NCI-H1092 (cell line): ENCODE data around the gene SLC4A3.
A peak's percentile ranks its signal among the peaks of the same experiment; 100 is the strongest.

Experiments
- DNase-seq: peaks from one replicate; lab custom pipeline; 2025; lab: John Stamatoyannopoulos, UW

The SLC4A3 gene, protein sequence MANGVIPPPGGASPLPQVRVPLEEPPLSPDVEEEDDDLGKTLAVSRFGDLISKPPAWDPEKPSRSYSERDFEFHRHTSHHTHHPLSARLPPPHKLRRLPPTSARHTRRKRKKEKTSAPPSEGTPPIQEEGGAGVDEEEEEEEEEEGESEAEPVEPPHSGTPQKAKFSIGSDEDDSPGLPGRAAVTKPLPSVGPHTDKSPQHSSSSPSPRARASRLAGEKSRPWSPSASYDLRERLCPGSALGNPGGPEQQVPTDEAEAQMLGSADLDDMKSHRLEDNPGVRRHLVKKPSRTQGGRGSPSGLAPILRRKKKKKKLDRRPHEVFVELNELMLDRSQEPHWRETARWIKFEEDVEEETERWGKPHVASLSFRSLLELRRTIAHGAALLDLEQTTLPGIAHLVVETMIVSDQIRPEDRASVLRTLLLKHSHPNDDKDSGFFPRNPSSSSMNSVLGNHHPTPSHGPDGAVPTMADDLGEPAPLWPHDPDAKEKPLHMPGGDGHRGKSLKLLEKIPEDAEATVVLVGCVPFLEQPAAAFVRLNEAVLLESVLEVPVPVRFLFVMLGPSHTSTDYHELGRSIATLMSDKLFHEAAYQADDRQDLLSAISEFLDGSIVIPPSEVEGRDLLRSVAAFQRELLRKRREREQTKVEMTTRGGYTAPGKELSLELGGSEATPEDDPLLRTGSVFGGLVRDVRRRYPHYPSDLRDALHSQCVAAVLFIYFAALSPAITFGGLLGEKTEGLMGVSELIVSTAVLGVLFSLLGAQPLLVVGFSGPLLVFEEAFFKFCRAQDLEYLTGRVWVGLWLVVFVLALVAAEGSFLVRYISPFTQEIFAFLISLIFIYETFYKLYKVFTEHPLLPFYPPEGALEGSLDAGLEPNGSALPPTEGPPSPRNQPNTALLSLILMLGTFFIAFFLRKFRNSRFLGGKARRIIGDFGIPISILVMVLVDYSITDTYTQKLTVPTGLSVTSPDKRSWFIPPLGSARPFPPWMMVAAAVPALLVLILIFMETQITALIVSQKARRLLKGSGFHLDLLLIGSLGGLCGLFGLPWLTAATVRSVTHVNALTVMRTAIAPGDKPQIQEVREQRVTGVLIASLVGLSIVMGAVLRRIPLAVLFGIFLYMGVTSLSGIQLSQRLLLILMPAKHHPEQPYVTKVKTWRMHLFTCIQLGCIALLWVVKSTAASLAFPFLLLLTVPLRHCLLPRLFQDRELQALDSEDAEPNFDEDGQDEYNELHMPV

DNA sequence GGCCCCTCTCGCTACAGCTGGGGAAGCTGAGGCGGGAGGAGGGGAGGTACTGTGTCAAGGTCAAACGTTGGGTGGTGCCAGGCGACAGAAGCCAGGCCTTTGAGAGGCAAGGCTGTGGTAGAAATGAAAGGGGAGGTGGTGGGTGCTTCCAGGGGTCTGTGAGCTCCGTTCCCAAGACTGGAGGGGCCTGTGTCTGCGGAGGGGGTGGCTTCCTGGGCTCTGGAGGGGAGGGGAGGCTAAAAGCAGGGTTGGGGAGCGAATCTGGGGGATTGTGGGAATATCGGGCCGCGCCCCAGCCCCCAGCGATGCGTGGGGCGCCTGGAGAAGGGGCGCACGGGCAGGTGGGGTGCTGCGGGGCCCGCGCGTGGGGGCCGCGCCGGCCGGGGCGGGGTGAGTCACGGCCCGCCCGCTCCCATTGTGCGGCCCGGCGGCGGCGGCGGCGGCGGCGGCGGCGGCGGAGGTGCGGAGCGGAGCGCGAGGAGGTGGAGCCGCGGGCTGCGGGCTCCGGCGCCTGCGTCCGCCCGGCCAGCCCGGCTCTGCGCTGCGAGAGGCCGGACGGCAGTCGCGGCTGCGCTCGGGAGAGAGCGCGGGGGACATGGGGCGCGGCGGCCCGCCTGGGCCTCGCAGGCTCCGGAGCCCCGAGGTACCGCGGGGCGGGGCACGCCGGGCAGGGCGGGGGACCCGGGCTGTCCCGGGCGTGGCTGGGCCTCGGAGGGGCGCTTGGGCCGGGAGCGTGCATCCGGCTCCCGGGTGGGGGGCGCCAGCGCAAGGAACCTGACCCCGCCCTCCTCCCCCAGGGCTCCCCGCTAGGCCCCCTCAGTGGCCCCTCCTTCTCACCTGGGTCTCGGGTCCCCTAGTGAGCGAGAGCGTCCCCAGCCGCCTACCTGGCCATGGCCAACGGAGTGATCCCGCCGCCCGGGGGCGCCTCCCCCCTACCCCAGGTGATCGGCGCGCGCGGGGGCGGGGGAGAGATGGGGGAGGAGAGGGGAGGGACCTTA is at the start of gene SLC4A3:
SLC4A3 (plus strand) TSS at position 528 of the 998 bp plus-strand sequence; CDS start at position 891, 363 bp downstream.
- DNase-seq: no peak

DNA sequence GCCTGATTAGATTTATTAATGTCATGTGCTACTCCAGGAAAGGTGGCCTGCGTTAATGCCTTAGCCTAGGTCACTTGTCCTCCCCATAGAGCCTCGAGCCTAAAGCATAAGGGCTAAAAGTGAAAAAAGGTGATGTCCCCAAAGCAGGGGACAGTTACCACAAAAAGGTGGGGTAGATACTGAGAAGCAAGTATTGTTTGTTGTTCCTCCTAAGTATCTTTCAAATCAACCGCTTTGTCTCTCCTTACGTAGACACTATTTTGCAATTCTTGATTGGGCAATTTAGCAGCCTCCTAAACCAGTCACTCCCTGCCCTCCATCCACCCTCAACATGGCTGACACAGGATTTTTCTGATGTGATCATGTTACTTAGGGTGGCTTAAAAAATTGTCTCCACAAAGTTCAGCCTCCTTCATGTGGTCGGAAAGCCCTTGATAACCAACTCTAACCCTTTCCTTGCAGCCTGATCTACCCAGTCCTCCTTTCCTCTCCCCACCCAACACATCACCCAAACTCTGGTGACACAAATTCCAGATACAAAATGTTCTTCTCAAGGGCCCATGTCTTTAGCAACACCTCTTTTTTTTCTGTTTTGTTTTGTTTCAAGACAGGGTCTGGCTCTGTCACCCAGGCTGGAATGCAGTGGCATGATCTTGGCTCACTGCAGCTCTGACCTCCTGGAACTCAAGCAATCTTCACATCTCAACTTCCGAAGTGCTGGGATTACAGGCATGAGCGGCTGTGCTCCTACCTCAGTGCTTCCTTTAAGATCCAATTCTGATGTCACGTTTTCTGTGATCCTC is 48.4 kb upstream of the SLC4A3 start:
- DNase-seq: no peak

DNA sequence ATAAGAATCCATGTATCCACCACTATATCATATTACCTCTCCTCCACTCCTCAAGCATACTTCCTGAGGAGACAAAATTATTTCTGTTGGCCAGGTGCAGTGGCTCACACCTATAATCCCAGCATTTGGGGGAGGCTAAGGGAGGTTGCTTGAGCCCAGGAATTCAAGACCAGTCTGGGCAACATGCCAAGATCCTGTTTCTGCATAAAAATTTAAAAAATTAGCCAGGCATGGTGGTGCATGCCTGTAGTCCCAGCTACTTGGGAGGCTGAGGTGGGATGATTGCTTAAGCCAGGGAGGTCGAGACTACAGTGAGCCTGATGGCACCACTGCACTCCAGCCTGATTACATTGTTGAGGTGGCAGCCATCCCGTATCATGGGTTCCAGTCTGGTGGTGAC is 46.1 kb upstream of the SLC4A3 start:
- no peak for DNase-seq

DNA sequence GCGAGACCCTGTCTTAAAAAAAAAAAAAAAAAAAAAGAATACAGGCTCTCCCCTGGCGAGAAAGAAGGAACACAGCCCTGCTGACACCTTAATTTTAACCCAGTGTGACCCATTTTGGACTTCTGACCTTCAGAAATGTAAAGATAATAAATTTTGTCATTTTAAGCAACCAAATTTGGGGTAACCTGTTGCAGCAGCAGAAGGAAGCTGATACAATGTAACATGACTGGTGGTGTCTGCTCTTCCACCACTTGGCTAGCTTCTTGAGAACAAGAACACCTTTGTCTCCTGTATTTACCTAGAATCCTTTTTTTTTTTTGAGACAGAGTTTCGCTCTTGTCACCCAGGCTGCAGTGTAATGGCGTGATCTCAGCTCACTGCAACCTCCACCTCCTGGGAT is 36.3 kb upstream of the SLC4A3 start:
- no peak for DNase-seq

DNA sequence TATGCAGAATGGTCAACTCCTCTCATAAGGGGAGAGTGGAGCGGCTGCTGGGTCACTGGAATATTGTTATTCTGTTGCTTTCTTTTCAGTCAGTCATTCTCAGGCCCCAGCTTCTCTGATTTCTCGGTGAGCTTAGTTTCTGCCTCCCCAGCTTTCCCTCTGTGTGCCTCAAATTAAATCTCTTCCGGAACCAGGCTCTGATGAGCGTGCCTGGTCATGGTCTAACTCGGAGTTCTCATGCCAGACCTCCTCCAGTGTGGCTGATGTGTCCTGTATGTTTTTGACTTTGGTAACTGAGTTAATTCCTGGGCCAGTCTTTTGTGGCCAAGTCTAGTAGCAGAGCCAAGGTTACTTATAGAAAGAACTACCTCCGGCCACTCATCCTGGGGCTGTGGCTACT is 34.7 kb upstream of the SLC4A3 start:
- no peak for DNase-seq

DNA sequence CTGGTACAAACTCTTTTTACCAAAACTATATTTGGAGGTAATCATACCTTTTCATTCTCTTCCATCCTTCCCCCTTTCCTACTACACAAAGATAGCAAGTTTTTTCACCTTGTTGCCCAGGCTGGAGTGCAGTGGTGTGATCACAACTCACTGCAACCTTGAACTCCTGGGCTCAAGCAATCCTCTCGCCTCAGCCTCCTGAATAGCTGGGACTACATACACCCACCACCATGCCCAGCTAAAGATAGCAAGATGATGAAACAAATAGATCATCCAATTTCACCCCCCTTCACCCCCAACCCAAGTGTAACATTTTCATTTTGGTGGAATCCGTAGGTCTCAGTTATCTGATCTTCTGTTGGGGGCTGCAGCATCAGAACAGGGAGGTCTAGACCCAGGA is 34.3 kb upstream of the SLC4A3 start:
- DNase-seq: no peak

DNA sequence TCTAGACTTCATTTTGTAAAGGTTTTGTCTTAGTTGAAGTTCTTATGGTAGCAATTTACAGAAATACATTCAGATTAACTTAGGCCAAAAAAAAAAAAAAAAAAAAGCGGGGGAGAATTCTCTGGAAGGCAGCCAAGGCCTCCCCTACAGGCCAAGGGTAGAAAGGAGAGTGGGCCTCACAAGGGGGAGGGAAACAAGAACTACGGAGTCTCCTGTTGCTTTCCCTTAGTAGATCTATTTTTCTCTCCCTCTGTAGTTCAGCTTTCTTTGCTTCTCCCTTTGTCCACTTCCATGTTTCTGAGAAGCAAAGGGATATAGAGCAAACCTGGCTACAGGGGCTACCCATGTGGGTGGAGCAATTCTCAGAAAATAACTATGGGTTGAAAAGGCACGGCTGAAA is 32.2 kb upstream of the SLC4A3 start:
- DNase-seq: no peak

DNA sequence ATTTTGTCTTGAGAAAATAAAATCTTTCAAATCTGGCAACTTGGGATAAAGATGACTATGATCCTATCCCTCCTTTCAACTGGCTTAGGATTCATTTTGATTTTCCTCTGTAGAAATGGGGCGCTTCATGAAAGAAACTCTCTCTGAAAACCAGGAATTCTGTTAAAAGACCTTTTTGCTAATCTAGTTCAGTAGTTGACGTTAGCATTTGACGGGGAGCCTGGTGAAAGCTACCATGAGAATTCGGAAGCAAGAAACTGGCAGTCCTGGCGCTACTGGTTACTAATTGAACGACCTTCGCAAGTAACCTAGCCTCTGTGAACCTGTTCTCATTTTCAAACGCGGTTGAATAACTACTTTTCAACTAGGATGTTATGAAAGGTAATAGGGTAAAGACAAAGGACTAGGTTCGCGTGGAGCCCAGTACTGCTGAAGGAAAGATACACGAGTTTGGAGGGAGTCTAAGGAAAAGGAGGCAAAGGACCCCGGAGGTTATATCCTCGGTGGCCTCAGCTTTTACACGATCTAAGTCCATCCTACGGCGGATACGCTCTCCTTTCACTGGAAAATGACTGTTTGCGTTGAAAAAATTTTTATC is 30.4 kb upstream of the SLC4A3 start:
- no peak for DNase-seq

DNA sequence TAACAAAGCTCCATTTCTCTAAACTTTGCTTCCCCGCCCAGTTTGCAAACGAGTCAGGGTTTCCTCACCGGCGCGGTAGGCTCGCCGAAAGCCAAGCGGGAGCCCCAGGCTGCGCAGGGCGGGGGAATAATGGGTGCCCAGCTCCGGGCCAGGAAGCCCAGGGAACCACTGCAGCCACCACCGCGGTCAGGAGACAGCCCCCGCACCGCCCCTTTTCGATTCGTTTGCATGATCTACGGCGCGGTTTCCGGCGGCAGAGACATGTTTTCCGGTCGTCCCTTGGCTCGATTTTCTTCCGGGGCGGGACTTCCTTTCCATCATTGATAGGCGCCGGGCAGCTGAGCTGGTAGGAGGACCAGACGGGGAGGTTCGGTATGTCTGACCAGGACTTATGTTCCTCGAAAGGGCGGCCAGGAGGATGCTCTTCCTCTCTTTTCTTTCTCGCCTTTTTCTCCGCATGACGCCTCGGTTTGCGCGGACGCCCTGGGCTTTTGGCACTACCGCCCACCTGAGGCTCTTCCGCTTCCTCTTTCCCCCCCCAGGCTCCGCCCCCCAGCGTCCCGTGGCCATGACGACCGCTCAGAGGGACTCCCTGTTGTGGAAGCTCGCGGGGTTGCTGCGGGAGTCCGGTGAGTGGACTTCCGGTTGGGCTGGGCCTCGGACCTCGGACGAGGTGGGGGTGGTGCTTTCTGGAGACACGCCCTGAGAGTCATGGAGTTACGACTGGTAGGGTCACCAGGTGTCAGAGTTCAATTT is 29.7 kb upstream of the SLC4A3 start, which contains the start of gene STK11IP:
STK11IP (plus strand) TSS at position 306 of the 756 bp plus-strand sequence; CDS start at position 569, 263 bp downstream.
- peak; percentile 91 for DNase-seq

DNA sequence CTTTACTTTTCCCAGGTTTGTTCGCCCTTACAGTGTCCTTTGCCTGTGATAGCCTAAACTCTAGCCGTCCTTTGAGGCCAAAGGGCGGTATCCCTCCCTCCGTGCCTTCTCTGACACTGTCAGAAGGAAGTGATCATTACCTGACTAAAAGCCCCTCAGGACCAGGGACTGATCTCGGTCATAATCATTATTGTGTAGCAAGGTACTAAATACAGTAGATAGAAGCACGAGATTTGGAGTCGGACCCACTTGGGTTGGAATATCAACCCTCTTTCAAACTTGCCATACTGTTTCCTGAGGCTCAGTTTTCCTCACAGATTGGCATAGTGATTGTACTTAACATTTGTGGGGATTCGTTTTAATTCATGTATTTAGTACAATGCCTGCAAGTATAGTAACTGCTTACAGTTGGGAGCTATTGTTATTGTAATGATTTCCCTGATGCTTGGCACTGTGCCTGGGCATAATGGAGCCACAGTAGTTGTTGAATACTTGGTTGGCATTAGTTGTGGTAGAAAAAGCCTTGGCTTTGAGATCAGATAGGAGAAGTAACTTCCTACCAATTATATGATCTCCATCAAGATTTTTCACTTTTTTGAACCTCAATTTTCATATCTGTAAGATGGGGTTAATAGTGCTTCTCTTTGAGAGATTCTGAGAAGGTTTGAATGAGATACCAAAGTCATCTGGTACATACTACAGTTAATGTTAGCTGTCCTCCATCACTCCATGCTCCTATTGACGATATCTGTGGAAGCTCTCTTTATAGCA is 28.9 kb upstream of the SLC4A3 start:
- DNase-seq: no peak

DNA sequence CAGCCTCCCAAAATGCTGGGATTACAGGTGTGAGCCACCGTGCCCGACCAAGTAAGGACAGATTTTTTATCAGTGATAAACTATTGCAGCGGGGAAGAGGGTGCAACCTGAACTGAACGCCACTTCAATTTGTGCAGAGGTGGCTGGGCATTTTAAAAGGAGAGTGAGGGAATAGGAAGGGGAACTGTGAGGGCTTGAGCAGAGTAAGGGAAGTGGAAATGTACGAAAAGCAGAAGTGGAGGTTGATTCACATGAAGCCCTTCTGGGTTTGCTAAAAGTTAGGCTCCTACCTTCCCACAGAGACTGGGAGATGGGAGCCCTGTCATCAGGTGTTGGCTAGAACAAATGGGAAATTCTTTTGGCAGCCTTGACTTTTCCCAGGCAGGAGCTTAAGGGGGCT is 23.7 kb upstream of the SLC4A3 start:
- no peak for DNase-seq

DNA sequence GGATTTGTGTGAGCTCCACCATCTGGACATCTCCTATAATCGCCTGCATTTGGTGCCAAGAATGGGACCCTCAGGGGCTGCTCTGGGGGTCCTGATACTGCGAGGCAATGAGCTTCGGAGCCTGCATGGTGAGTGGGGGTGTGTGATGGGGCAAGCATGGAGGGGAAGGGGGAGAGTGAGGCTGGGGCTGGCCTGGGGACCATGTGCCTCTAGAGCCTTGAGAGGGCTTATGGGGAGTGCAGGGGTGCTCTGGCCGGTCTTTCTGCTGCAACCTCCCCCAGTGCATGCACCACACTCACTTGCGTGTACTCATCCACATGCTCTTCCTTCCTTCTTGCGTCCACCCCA is 21.8 kb upstream of the SLC4A3 start:
- DNase-seq: no peak

DNA sequence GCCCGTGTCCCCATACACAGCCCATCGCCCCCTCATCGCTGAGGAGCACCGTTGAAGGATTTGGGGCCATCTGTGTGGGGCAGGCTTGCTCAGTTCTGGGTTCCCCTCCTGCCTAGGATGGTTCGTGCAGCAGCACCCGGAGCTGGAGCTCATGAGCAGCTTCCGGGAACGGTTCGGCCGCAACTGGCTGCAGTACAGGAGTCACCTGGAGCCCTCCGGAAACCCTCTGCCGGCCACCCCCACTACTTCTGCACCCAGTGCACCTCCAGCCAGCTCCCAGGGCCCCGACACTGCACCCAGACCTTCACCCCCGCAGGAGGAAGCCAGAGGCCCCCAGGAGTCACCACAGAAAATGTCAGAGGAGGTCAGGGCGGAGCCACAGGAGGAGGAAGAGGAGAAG is 19.5 kb upstream of the SLC4A3 start:
- no peak for DNase-seq

DNA sequence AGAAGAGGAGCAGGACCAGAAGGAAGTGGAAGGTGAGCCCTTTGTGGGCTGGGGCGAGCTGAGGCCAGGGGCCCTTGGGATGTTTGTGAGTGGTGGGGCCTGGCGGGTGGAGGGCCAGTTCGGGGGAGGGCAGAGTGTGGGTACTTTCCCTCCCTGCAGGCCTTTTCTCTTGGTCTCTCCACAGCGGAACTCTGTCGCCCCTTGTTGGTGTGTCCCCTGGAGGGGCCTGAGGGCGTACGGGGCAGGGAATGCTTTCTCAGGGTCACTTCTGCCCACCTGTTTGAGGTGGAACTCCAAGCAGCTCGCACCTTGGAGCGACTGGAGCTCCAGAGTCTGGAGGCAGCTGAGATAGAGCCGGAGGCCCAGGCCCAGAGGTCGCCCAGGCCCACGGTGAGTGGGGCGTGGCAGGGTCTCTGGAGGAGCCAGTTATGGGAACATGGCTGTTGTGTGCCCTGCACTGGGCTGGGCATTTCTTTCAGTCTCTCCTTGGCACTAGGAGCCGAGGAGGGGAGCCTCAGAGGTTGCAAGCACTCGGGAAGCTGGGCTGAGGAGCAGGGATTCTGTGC is 18.9 kb upstream of the SLC4A3 start:
- no peak for DNase-seq

DNA sequence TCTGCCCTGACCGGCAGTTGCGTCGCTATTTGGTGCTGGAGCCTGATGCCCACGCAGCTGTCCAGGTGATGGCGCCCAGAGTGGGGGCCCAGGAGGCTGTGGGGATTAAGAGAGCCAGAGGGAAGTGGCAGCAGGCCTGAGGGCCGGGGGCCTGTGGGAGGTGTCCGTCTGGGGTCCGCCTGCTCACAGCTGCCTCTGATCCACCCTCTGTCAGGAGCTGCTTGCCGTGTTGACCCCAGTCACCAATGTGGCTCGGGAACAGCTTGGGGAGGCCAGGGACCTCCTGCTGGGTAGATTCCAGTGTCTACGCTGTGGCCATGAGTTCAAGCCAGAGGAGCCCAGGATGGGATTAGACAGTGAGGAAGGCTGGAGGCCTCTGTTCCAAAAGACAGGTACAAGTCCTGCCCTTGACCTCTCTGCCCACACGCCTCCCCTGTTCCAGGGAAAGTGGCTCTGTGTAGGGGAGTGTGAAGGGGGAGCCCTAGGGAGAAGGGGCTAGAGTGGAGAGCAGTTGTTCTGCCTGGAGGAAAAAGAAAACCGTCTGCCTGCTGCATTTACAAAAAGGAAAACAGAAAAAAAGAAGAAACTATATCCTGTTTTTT is 18.2 kb upstream of the SLC4A3 start:
- DNase-seq: no peak

DNA sequence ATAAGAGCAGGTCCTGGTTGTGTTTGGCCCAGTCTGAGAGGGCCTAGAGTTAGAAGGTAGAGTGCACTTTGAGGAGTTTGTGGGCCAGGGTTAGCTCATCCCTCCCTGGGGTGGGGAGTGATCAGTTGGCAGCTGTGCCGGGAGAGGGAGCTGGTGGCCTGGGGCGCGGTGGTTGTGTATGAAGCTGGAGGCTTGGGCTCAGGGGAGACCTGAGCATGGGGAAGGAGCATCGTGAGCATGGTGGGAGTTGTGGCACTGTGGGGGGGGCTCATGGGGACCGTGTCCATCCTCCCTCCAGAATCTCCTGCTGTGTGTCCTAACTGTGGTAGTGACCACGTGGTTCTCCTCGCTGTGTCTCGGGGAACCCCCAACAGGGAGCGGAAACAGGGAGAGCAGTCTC is 16.1 kb upstream of the SLC4A3 start:
- DNase-seq: no peak

DNA sequence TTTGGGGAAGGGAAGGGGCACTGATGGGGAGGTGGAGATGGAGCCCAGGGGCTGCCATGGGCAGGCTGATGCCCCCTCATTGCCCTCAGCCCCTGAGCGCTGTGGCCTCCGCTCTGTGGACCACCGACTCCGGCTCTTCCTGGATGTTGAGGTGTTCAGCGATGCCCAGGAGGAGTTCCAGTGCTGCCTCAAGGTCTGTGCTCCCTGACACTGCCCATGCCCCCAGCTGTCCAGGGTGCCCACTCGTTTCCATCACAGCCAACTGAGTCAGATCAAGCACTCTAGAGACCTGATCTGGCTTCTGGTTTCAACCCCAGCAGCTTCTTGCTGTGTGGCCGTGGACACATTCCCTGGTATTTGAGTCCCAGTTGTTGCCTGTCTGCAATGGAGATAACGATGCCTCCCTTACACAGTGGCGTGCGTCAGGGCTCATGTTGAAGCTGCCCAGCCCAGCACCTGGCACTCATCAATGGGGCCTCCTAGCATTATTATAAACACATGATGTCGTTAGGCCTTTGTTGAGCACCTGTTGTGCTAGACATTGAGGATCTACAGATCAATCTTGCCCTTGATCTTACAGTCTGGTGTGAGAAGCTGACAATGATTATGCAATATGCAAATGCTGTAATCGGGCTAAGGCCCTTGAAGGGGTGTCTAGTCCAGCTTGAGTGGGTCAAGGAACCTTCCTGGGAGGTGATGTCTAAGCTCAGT is 15.4 kb upstream of the SLC4A3 start:
- DNase-seq: no peak
